HCT116 (cell line): Measurements from ENCODE around the gene P2RY14. TPM values are rescaled to one million over a fixed set of nuclear protein-coding genes. Genes with fewer than 3 reads are reported as not detected.

Experiments
- ATAC-seq: fragments of 200-7000 bp; cut with Tn5 transposase; 2 replicates; pipeline ENCODE4 v1.9.1; 2020; ENCODE audit warnings: mild to moderate bottlenecking, moderate library complexity
- BruUV-seq: library from RNA; stranded (reverse); fragments of 400-500 nt; replicated peaks from 2 replicates; lab custom pipeline; 2021; lab: Mats Ljungman, UMichigan
- CTCF ChIA-PET: fragments of 300-600 bp; sonication (Branson Sonifier 250); formaldehyde crosslinking; loops from one replicate; lab custom pipeline; 2021; ENCODE audit warnings: antibody characterized with exemption; lab: Charles Lee
- POLR2A ChIA-PET: fragments of 300-600, 350-600 bp; sonication (Branson Sonifier 250); formaldehyde crosslinking; loops from one replicate; lab custom pipeline; 2021; ENCODE audit warnings: antibody characterized with exemption; lab: Charles Lee
- RAD21 ChIA-PET, 2 experiments: fragments of 300-600 bp; sonication (Branson Sonifier 250); formaldehyde crosslinking; loops; one replicate each; lab custom pipeline; 2023; ENCODE audit warnings: low total read pairs in 2 of 2; ENCODE audit not compliant: uncharacterized antibody in 2 of 2, unreplicated experiment in 2 of 2, low non-redundant PET in 1 of 2; lab: Charles Lee
- DNase-seq: peaks from one replicate; pipeline ENCODE4 v3.0.0-alpha.2; 2010; ENCODE audit warnings: low read depth, low spot score
- H2AFZ ChIP-seq: fragments of 200-600 bp; shearing (Covaris generic), sonication (generic); 2 replicates; pipeline ENCODE4 v1.6.1; 2017; ENCODE audit warnings: low read depth, mixed run types, mixed read lengths, antibody characterized with exemption, low read length; ENCODE audit not compliant: poor library complexity, severe bottlenecking
- H3K27ac ChIP-seq: 2 replicates; pipeline ENCODE4 v1.5.1; 2012; ENCODE audit warnings: low read depth, low read length
- H3K27me3 ChIP-seq: fragments of 200-600 bp; sonication (generic); 2 replicates; pipeline ENCODE4 v1.6.1; 2016; ENCODE audit warnings: mixed run types, low read length, mixed read lengths; ENCODE audit not compliant: insufficient read depth
- H3K36me3 ChIP-seq, 2 experiments: fragments of 200-500 bp in 1 of 2; fragments of 200-600 bp in 1 of 2; sonication (Bioruptor generic) in 1 of 2; sonication (generic) in 1 of 2; 2 replicates each; pipeline versions ENCODE4 v1.5.1 to v1.6.1; 2014 to 2016; ENCODE audit warnings: low read length in 2 of 2, inconsistent platforms in 1 of 2, mixed read lengths in 1 of 2, mixed run types in 1 of 2; ENCODE audit not compliant: insufficient read depth in 2 of 2, control insufficient read depth in 1 of 2
- H3K4me1 ChIP-seq, 2 experiments: fragments of 200-600 bp in 1 of 2; sonication (generic) in 1 of 2; 2 replicates each; pipeline versions ENCODE4 v1.5.1 to v1.6.1; 2012 to 2017; ENCODE audit warnings: low read length in 2 of 2, inconsistent platforms in 1 of 2, mild to moderate bottlenecking in 1 of 2, mixed read lengths in 1 of 2, mixed run types in 1 of 2, moderate library complexity in 1 of 2; ENCODE audit not compliant: insufficient read depth in 2 of 2, control insufficient read depth in 1 of 2
- H3K4me2 ChIP-seq: fragments of 200-600 bp; sonication (generic); 2 replicates; pipeline ENCODE4 v1.6.1; 2017; ENCODE audit warnings: mixed run types, low read length, mixed read lengths
- H3K4me3 ChIP-seq, 2 experiments: fragments of 200-600 bp in 1 of 2; sonication (generic) in 1 of 2; replicated peaks in 1 of 2; 2 replicates each; pipeline ENCODE4 v1.5.1; 2011 to 2016; ENCODE audit warnings: low read length in 2 of 2, control low read depth in 1 of 2, low read depth in 1 of 2, mild to moderate bottlenecking in 1 of 2, mixed read lengths in 1 of 2, mixed run types in 1 of 2
- H3K79me2 ChIP-seq: fragments of 200-600 bp; sonication (generic); 2 replicates; pipeline ENCODE4 v1.6.1; 2017; ENCODE audit warnings: mild to moderate bottlenecking, mixed run types, low read length, moderate library complexity, mixed read lengths; ENCODE audit not compliant: insufficient read depth
- H3K9ac ChIP-seq: fragments of 200-600 bp; sonication (generic); 2 replicates; pipeline ENCODE4 v1.6.1; 2016; ENCODE audit warnings: low read length, mixed read lengths
- H3K9me2 ChIP-seq: fragments of 200-600 bp; sonication (generic), shearing (Covaris generic); 2 replicates; pipeline ENCODE4 v1.6.1; 2017; ENCODE audit warnings: mixed run types, mild to moderate bottlenecking, moderate library complexity; ENCODE audit not compliant: insufficient read depth
- H3K9me3 ChIP-seq, 2 experiments: fragments of 200-500 bp in 1 of 2; fragments of 200-600 bp in 1 of 2; sonication (Bioruptor generic) in 1 of 2; sonication (generic) in 1 of 2; 2 replicates each; pipeline ENCODE4 v1.6.1; 2014 to 2017; ENCODE audit warnings: low read length in 2 of 2, mixed read lengths in 2 of 2, inconsistent platforms in 1 of 2, low read depth in 1 of 2, mild to moderate bottlenecking in 1 of 2, mixed run types in 1 of 2, moderate library complexity in 1 of 2; ENCODE audit not compliant: control insufficient read depth in 1 of 2, insufficient read depth in 1 of 2
- H4K20me1 ChIP-seq: fragments of 200-600 bp; sonication (generic), shearing (Covaris generic); 2 replicates; pipeline ENCODE4 v1.6.1; 2017; ENCODE audit warnings: mixed run types, mild to moderate bottlenecking, moderate library complexity; ENCODE audit not compliant: insufficient read depth
- ATF3 ChIP-seq: IDR thresholded peaks from 2 replicates; pipeline ENCODE4 v1.6.1; 2012
- CBX3 ChIP-seq: IDR thresholded peaks from 2 replicates; pipeline ENCODE4 v1.6.1; 2012; ENCODE audit warnings: low read depth
- CEBPB ChIP-seq: IDR thresholded peaks from 2 replicates; pipeline ENCODE4 v1.6.1; 2012; ENCODE audit warnings: low read depth
- ELF1 ChIP-seq: IDR thresholded peaks from 2 replicates; pipeline ENCODE4 v1.6.1; 2012; ENCODE audit warnings: low read depth, borderline replicate concordance
- EZH2phosphoT487 ChIP-seq: fragments of 200-600 bp; IDR thresholded peaks from 2 replicates; pipeline ENCODE4 v1.6.1; 2018; ENCODE audit warnings: antibody characterized with exemption, borderline replicate concordance
- FOSL1 ChIP-seq: IDR thresholded peaks from 2 replicates; pipeline ENCODE4 v1.6.1; 2012; ENCODE audit warnings: low read depth
- JUND ChIP-seq: IDR thresholded peaks from 2 replicates; pipeline ENCODE4 v1.6.1; 2012
- POLR2A ChIP-seq: IDR thresholded peaks from 2 replicates; pipeline ENCODE4 v1.7.0; 2011; ENCODE audit warnings: borderline replicate concordance; ENCODE audit not compliant: insufficient read depth, insufficient read length; ENCODE audit errors: extremely low read depth
- POLR2AphosphoS5 ChIP-seq: IDR thresholded peaks from 2 replicates; pipeline ENCODE4 v1.6.1; 2011; ENCODE audit warnings: mild to moderate bottlenecking, low read depth, low read length, moderate library complexity
- REST ChIP-seq: IDR thresholded peaks from 2 replicates; pipeline ENCODE4 v1.6.1; 2012; ENCODE audit warnings: low read depth
- SIN3A ChIP-seq: IDR thresholded peaks from 2 replicates; pipeline ENCODE4 v1.6.1; 2012; ENCODE audit warnings: low read depth
- SP1 ChIP-seq: IDR thresholded peaks from 2 replicates; pipeline ENCODE4 v1.6.1; 2012; ENCODE audit warnings: low read depth
- SRF ChIP-seq: IDR thresholded peaks from 2 replicates; pipeline ENCODE4 v1.6.1; 2012; ENCODE audit warnings: low read depth
- TCF7L2 ChIP-seq: IDR thresholded peaks from 2 replicates; pipeline ENCODE4 v1.7.0; 2011; ENCODE audit warnings: borderline replicate concordance, inconsistent platforms; ENCODE audit not compliant: insufficient read depth, insufficient read length; ENCODE audit errors: extremely low read depth
- YY1 ChIP-seq: IDR thresholded peaks from 2 replicates; pipeline ENCODE4 v1.6.1; 2011; ENCODE audit warnings: low read length, low read depth, moderate library complexity, mild to moderate bottlenecking; ENCODE audit not compliant: insufficient replicate concordance; ENCODE audit errors: extremely low read depth
- ZFX ChIP-seq: fragments of 450-650 bp; IDR thresholded peaks from 2 replicates; pipeline ENCODE4 v1.6.1; 2017
- ZNF274 ChIP-seq: fragments of 200-500 bp; sonication (Bioruptor generic); IDR thresholded peaks from 2 replicates; pipeline ENCODE4 v1.6.1; 2014; ENCODE audit warnings: mild to moderate bottlenecking, low read depth, low read length, inconsistent platforms
- intact Hi-C: fragments of 100-400 bp; cut with micrococcal nuclease; formaldehyde crosslinking; loops from 2 replicates; pipeline ENCODE4 v1.10.0; 2022
- total RNA-seq: library from RNA; stranded (reverse); gene quantifications from one replicate; pipeline ENCODE4 v1.2.1, GENCODE V29; 2021; ENCODE audit not compliant: unreplicated experiment
- TF ChIP-seq, protein P1 (sequence below): IDR thresholded peaks from 2 replicates; pipeline ENCODE4 v1.6.1; 2011; ENCODE audit warnings: mild to moderate bottlenecking, low read length, moderate library complexity; ENCODE audit not compliant: insufficient replicate concordance; ENCODE audit errors: extremely low read depth

P2RY14 gene
- total RNA-seq, 1 experiment from 2014 or later, result not detected

GRCh38 chr3:151165226-151165625, 113.1 kb downstream of the P2RY14 start:
- Histone ChIP-seq H3K9ac (no peak overlapping the region), H4K20me1 (no peaks in the 10 kb centered on the region), H3K9me2 (no peaks in the 10 kb centered on the region), H2AFZ (no peak overlapping the region), H3K79me2 (no peaks in the 10 kb centered on the region), H3K4me3 (no peak overlapping the region), H3K9me3 (no peaks in the 10 kb centered on the region), H3K36me3 (no peaks in the 10 kb centered on the region), H3K27ac (no peak overlapping the region), H3K27me3 (no peaks in the 10 kb centered on the region), H3K4me2 (no peak overlapping the region), H3K4me1 (no peaks in the 10 kb centered on the region)
- TF ChIP-seq POLR2A, result no peak
- no peak for TF ChIP-seq ELF1
- TF ChIP-seq SP1, result no peak
- no peak for TF ChIP-seq SIN3A
- no peak for TF ChIP-seq TCF7L2
- TF ChIP-seq FOSL1, result no peak
- TF ChIP-seq SRF, result no peak
- no peak for TF ChIP-seq ATF3
- TF ChIP-seq EZH2phosphoT487, result no peak
- TF ChIP-seq YY1, result no peak
- TF ChIP-seq REST, result no peak
- TF ChIP-seq ZFX, result no peak
- TF ChIP-seq POLR2AphosphoS5, result no peak
- no peak for TF ChIP-seq CEBPB
- TF ChIP-seq JUND, result no peak
- no peak for TF ChIP-seq CBX3
- TF ChIP-seq, protein P1, sequence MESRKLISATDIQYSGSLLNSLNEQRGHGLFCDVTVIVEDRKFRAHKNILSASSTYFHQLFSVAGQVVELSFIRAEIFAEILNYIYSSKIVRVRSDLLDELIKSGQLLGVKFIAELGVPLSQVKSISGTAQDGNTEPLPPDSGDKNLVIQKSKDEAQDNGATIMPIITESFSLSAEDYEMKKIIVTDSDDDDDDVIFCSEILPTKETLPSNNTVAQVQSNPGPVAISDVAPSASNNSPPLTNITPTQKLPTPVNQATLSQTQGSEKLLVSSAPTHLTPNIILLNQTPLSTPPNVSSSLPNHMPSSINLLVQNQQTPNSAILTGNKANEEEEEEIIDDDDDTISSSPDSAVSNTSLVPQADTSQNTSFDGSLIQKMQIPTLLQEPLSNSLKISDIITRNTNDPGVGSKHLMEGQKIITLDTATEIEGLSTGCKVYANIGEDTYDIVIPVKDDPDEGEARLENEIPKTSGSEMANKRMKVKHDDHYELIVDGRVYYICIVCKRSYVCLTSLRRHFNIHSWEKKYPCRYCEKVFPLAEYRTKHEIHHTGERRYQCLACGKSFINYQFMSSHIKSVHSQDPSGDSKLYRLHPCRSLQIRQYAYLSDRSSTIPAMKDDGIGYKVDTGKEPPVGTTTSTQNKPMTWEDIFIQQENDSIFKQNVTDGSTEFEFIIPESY, result no peak
- TF ChIP-seq ZNF274, result no peak
- ChIA-PET POLR2A (no interaction called here), CTCF (no interaction called here), RAD21 (no interaction called here)
- ATAC-seq (no peak), DNase-seq (no peak)
- intact Hi-C loops, result loop anchor here (5.0 kb wide), 2 partner anchors 672 to 752 kb away; no protein-coding TSS in a partner anchor
- BruUV-seq, result no TSS peak
